ENCODE measurements around the gene EPM2A.

- TF ChIP-seq TAF1 (IDR thresholded peaks at IDR 0.05; ENCODE audit: low read depth, low read length) (no peak), POLR2A (IDR thresholded peaks at IDR 0.05; ENCODE audit: low read depth, low read length) (no peak)
Observed at GRCh38 chr6:145588981-145589380, 146.3 kb downstream of the EPM2A start.

Data from GM12891 (cell line).